ENCODE measurements around the gene NAV3. TPM values are rescaled to one million over a fixed set of nuclear protein-coding genes. Genes with fewer than 3 reads are reported as not detected.

Gene NAV3
- total RNA-seq, 2 experiments from 2014 or later: not detected

GRCh38 chr12:77947746-77948145 lies 117.1 kb downstream of the NAV3 start:
- Mint-ChIP-seq H3K4me3 (no peak overlapping the region), H3K36me3 (ENCODE audit: low read depth) (no peaks in the 10 kb centered on the region), H3K4me1 (ENCODE audit: low read depth) (no peaks in the 10 kb centered on the region), H3K27me3 (no peaks in the 10 kb centered on the region), H3K9me3 (peaks cover 6% of the 10 kb centered on the region), H3K27ac (no peak overlapping the region)
- TF ChIP-seq CTCF (IDR thresholded peaks at IDR 0.05): no peak
- intact Hi-C loops (cut with micrococcal nuclease): no loop called here
- ATAC-seq (no peak), DNase-seq (no peak)
- CTCF ChIA-PET: no interaction called here
- POLR2A ChIA-PET: interaction anchor here (0.6 kb wide), 1 partner anchor 442 kb away, joined by 3 read pairs; no protein-coding TSS in a partner anchor

- no peaks in the 10 kb centered on the region for H3K4me1 Mint-ChIP-seq (ENCODE audit: low read depth)
- intact Hi-C loops (cut with micrococcal nuclease): no loop called here
- ATAC-seq (no peak), DNase-seq (no peak)
- H3K36me3 Mint-ChIP-seq (ENCODE audit: low read depth): no peaks in the 10 kb centered on the region
- ChIA-PET POLR2A (no interaction called here), CTCF (no interaction called here)
- no peak overlapping the region for H3K27ac Mint-ChIP-seq
- H3K27me3 Mint-ChIP-seq: no peaks in the 10 kb centered on the region
- TF ChIP-seq CTCF (IDR thresholded peaks at IDR 0.05): no peak
- H3K4me3 Mint-ChIP-seq: no peak overlapping the region
- H3K9me3 Mint-ChIP-seq: peaks cover 4% of the 10 kb centered on the region
Observed at GRCh38 chr12:77949943-77950342, 119.2 kb downstream of the NAV3 start.

- Mint-ChIP-seq H3K27ac (no peak overlapping the region), H3K4me1 (ENCODE audit: low read depth) (no peaks in the 10 kb centered on the region), H3K9me3 (peaks cover 6% of the 10 kb centered on the region), H3K4me3 (no peak overlapping the region), H3K27me3 (no peaks in the 10 kb centered on the region), H3K36me3 (ENCODE audit: low read depth) (no peaks in the 10 kb centered on the region)
- ATAC-seq (no peak), DNase-seq (no peak)
- TF ChIP-seq CTCF (IDR thresholded peaks at IDR 0.05): no peak
- POLR2A ChIA-PET: no interaction called here
- CTCF ChIA-PET: no interaction called here
- intact Hi-C loops (cut with micrococcal nuclease): no loop called here
Observed at GRCh38 chr12:77953528-77954205, 123.0 kb downstream of the NAV3 start.

- no peak for TF ChIP-seq CTCF (IDR thresholded peaks at IDR 0.05)
- H3K4me1 Mint-ChIP-seq (ENCODE audit: low read depth): no peaks in the 10 kb centered on the region
- H3K4me3 Mint-ChIP-seq: no peak overlapping the region
- H3K36me3 Mint-ChIP-seq (ENCODE audit: low read depth): no peaks in the 10 kb centered on the region
- H3K27me3 Mint-ChIP-seq: no peaks in the 10 kb centered on the region
- no peak overlapping the region for H3K27ac Mint-ChIP-seq
- POLR2A ChIA-PET: no interaction called here
- ATAC-seq (no peak), DNase-seq (no peak)
- intact Hi-C loops (cut with micrococcal nuclease): no loop called here
- CTCF ChIA-PET: no interaction called here
- peaks cover 6% of the 10 kb centered on the region for H3K9me3 Mint-ChIP-seq
Observed at GRCh38 chr12:77954206-77954555, 123.5 kb downstream of the NAV3 start.

GRCh38 chr12:77957062-77957461 lies 126.4 kb downstream of the NAV3 start:
- intact Hi-C loops (cut with micrococcal nuclease): no loop called here
- H3K4me3 Mint-ChIP-seq: no peak overlapping the region
- H3K4me1 Mint-ChIP-seq (ENCODE audit: low read depth): no peaks in the 10 kb centered on the region
- peaks cover 4% of the 10 kb centered on the region for H3K9me3 Mint-ChIP-seq
- H3K27me3 Mint-ChIP-seq: no peaks in the 10 kb centered on the region
- no peaks in the 10 kb centered on the region for H3K36me3 Mint-ChIP-seq (ENCODE audit: low read depth)
- no peak for TF ChIP-seq CTCF (IDR thresholded peaks at IDR 0.05)
- ATAC-seq (no peak), DNase-seq (no peak)
- H3K27ac Mint-ChIP-seq: no peak overlapping the region
- CTCF ChIA-PET: no interaction called here
- POLR2A ChIA-PET: no interaction called here

Measured in activated CD8-positive, alpha-beta T cell treated with anti-CD3 and anti-CD28 coated beads for 36 hours (primary cell).